ENCODE data around the gene KCND2.

KCND2 gene

DNA sequence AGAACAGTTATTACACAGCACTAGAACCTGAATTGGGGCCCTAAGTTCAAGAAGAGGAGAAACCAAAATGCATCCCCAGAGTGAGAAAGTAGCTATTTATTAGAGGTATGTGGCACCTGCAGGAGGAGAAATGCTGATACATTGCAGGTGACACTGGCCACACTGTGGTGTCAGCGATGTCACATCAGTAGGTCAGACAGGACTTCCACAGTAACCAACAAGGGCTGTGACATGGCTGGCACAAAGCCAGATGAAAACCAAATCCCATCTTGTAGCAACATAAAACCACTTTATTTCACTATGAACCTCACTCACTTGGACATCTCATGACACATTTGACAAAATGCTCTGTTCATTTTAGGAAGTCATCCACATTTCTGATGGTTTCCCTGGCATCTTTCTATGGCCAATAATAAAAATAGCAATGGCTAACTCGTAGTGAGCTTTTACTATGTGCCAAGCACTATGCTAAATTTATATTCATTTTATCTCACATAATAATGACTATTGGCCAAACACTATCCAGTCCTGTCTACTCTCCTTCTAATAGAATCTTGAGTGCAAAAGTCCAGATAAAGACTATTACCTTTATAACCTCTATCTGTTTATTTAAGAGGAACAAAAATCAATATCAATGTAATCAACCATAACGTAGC, 430.7 kb downstream of the KCND2 start:
- DNase-seq (ENCODE audit: low spot score) = no peak

DNA sequence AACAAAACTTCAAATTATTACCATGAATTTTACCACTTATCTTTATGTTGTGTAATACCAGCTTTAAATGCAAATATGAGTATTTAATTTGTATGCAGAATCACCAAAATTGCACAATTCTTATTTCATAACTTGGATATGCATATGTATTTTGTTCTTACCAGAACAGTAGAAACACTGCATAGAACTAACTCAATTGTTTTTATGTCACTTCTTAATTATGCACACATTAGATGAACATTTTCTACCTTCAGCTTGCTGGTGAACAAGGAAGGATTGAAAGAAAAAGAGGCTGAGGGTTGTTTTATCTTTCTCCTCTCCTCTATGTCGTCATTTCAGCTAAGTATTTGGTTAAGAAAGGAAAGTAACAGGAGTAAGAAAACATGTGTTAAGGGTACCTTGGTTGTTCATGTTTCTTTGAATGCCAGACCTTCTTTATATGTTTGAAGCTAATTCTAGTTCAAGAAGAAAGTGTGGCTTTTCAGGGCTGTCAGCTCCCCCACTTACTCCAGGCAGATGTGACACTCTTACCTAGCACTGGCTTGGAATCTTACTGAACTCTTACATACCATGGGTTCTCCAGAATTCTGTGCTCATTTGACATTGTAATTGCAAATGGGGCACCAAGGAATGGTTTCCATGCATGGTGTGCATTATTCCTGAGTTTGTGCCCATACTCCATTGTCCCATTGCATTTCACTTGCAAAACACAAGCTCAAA, 436.4 kb downstream of the KCND2 start:
- no peak for DNase-seq (ENCODE audit: low spot score)

GRCh38 chr7:120709972-120710320, 437.0 kb downstream of the KCND2 start:
- no peak for DNase-seq (ENCODE audit: low spot score)

- no peak for DNase-seq (ENCODE audit: low spot score)
Measured at GRCh38 chr7:120714945-120715344, 442.0 kb downstream of the KCND2 start.

- DNase-seq (ENCODE audit: low spot score) = no peak
Measured at GRCh38 chr7:120716307-120716706, 443.3 kb downstream of the KCND2 start.

DNA sequence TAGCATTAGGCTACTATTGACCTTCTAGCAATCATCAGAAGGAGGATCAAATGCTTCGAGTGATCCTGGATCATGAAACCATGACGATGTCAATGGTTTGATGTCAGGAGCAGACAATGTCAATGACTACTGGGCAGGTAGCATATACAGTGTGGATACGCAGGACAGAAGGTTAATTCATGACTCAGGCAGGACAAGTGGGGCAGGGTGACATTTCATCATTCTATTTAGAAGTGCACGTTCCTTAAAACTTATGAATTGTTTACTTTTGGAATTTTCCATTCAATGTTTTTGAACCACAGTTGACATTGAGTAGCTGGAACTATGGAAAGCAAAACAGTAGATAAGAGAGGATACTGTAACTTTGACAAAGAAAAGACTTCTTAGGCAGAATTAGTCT, 444.2 kb downstream of the KCND2 start:
- DNase-seq (ENCODE audit: low spot score) = no peak

DNA sequence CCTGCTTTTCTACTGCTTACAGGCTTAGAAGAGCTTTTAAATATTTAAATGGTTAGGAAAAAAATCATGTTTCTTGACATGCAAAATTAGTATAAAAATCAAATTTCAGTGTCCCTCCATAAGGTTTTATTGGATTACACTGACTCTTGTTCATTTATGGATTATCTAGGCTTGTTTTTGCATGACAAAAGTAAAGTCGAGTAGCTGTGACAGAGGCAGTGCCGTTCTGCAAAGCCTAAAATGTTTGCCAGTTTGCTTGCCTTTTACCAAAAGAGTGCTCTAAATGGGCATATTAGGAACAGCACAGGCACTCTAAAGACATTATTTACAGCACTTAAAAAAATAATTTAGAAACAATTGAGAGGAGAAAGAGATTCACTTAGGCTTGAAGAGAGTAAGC, 445.4 kb downstream of the KCND2 start:
- no peak for DNase-seq (ENCODE audit: low spot score)

DNA sequence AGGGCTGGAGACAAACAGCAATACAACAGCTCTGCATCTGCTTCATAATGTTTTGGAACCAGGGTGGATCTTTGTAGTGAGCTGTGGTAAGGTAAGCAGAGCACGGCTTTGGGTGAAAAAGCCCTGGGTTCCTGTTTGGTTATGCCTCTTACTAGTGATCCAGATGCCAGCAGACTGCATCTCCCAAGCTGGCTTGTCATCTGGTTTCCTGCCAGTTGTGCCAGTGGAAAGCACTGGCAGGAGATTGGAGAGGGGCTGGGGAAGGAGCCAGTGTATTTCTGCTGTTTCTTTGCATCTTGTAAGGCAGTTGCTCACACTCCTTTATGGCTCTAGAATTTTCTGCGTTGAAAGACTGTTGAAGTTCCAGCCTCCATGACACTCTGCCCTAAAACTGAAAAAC, 447.3 kb downstream of the KCND2 start:
- DNase-seq (ENCODE audit: low spot score) = no peak

- no peak for DNase-seq (ENCODE audit: low spot score)
Measured at GRCh38 chr7:120723465-120724385, 450.8 kb downstream of the KCND2 start.

DNA sequence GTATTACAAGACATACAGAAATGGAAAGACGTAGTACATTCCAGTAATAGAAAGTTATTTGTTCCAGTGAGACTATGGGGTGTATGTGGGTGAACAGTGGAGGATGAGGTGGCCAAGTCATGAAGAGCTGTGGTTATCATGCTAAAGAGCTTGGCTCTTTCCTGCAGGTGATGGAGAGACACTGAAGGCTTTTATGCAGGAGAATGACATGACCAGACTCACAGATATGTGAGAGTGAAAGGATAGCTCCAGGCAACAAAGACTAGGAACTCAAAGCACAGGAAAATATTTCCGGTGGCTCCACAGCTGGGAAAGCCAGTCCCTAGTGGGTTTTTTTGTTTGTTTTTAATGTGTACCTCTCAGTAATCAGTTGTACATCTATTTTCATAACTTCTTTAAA, 451.5 kb downstream of the KCND2 start:
- DNase-seq (ENCODE audit: low spot score) = no peak

- no peak for DNase-seq (ENCODE audit: low spot score)
Measured at GRCh38 chr7:120724955-120725354, 452.0 kb downstream of the KCND2 start.

- no peak for DNase-seq (ENCODE audit: low spot score)
Measured at GRCh38 chr7:120725376-120726039, 452.5 kb downstream of the KCND2 start.

- no peak for DNase-seq (ENCODE audit: low spot score)
Measured at GRCh38 chr7:120729245-120729644, 456.3 kb downstream of the KCND2 start.

- DNase-seq (ENCODE audit: low spot score) = no peak
Measured at GRCh38 chr7:120731271-120731670, 458.3 kb downstream of the KCND2 start.

- no peak for DNase-seq (ENCODE audit: low spot score)
Measured at GRCh38 chr7:120732256-120732655, 459.3 kb downstream of the KCND2 start.

GRCh38 chr7:120733143-120733542, 460.2 kb downstream of the KCND2 start:
- no peak for DNase-seq (ENCODE audit: low spot score)

DNA sequence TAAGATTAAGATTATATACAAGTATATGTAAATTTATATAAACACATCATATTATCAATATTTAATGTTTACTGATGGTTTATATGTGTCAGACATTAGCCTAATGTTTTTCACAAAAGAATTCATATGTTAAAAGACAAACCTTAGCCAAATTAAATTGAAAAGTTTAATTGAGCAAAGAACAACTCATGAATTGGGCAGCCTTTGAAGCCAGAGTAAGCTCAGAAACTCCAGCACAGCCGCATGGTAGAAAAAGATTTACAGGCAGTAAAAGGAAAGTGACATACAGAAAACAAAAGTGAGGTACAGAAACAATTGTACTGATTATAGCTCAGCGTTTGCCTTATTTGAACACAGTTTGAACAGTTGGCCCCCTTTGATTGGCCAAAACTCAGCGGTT, 460.9 kb downstream of the KCND2 start:
- DNase-seq (ENCODE audit: low spot score) = no peak

- DNase-seq (ENCODE audit: low spot score) = no peak
Measured at GRCh38 chr7:120735791-120736190, 462.8 kb downstream of the KCND2 start.

DNA sequence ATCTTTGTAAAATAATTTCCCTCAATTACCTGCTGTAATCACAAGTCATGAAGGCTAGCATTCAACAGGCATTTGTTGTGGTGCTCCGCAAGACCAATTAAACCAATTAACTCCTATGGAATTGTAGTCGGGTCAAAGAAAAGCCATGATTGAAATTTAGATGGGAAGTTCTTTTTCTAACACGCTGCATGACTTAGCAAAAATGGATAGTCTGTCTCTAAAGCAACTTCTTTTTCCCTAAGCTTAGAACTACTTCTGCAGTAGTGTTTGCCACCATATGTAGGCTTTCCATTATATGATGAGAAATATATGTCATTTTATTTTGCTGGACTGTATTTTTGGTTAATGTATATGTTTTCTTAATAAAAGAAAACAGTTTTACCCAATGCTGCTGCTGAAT, 465.8 kb downstream of the KCND2 start:
- DNase-seq (ENCODE audit: low spot score) = no peak

DNA sequence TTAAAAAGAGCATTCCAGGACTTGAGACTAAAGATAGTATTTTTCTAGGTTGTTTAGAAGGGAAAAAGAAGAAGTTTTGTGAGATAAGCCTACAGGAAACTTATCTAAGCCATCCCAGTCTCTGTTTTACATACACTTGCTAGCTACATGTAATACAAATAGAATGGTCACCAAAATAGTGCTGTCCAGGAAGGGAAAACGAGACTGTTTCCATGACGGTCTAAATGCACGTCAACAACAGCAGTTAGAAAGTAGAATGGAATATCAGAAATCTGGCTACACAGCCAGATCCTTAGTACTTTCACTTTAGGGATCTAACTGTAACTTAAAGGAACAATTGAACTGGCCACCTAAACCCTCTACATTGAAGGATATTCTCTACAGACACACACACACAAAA, 467.4 kb downstream of the KCND2 start:
- no peak for DNase-seq (ENCODE audit: low spot score)

DNA sequence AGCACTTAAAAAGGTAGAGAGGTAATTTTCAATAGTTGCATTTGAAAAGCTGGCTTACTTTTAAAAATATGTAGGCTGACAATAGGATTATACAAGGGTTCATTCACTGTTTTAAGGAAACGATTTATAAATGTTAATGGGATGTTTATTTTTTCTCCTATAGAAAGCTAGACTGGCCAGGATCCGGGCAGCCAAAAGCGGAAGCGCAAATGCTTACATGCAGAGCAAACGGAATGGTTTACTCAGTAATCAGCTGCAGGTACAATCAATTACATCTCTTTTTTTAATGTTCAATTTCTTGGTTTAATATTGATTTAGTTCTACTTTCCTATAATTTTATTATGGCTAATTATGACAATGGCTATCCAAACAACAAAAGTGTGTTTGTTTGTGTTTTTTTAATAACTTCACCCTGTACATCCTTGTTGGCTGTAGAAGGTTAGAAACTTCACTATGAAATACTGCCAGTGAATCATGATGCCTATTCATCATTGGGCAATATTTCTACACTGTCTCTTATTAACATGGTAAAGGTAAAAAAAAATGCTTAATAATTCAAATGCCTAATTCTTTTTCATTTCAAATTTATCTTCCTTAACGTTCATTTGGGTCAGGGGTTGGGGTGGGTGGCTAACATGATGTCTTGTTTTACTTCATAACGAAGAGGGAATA, 468.5 kb downstream of the KCND2 start:
- DNase-seq (ENCODE audit: low spot score) = no peak

GRCh38 chr7:120742372-120742771, 469.4 kb downstream of the KCND2 start:
- DNase-seq (ENCODE audit: low spot score) = no peak
